ENCODE results near the gene NRP1.

- TF ChIP-seq CTCF (IDR thresholded peaks at IDR 0.05) (no peak), POLR2A (IDR thresholded peaks at IDR 0.05) (no peak)
These were observed 105.1 kb downstream of the NRP1 start for GRCh38 chr10:33229252-33229948.

Measured in Peyer's patch (tissue), 4 donors.